Fibroblast of lung (primary cell): ENCODE measurements around the gene CPA5.
"Not testable (repeated sequence)": the region's sequence is repeated elsewhere in the genome, so short reads cannot be mapped to it uniquely, and the experiment has no call there.

Experiments used
- EZH2 ChIP-seq: IDR thresholded peaks from 2 replicates; pipeline ENCODE4 v1.5.1; 2012; ENCODE audit warnings: low read length, control low read depth, mild to moderate bottlenecking; ENCODE audit errors: missing control alignments
- TF ChIP-seq, protein P1 (sequence below), 2 donors: IDR thresholded peaks in 1 of 2; conservative IDR thresholded peaks in 1 of 2; 1 replicate in 1 of 2; 2 replicates in 1 of 2; pipeline ENCODE4 v1.5.1; 2011 to 2012; ENCODE audit warnings: low read length in 2 of 2, control low read depth in 1 of 2, inconsistent platforms in 1 of 2, low read depth in 1 of 2, mild to moderate bottlenecking in 1 of 2

DNA sequence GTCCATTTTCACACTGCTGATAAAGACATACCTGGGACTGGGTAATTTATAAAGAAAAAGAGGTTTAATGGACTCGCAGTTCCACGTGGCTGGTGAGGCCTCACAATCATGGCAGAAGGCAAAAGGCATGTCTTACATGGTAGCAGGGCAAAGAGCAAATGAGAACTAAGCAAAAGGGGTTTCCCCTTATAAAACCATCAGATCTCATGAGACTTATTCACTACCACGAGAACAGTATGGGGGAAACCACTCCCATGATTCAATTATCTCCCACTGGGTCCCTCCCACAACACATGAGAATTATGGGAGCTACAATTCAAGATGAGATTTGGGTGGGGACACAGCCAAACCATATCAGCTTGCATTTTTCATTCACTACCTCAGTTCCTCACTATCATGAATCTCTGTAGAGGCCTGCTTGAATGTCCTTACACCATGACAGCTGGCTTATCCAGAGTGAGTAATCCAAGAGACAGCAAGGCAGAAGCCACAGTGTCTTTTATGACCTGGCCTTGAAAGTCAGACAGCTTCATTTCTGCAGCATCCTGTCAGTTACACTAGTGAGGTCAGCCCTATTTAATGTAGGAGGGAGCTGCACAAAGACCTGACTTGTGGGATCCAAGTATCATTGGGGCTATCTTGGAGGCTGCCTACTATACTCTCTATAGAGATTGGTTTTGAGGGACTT, 22.9 kb upstream of the CPA5 start:
- TF ChIP-seq, protein P1, sequence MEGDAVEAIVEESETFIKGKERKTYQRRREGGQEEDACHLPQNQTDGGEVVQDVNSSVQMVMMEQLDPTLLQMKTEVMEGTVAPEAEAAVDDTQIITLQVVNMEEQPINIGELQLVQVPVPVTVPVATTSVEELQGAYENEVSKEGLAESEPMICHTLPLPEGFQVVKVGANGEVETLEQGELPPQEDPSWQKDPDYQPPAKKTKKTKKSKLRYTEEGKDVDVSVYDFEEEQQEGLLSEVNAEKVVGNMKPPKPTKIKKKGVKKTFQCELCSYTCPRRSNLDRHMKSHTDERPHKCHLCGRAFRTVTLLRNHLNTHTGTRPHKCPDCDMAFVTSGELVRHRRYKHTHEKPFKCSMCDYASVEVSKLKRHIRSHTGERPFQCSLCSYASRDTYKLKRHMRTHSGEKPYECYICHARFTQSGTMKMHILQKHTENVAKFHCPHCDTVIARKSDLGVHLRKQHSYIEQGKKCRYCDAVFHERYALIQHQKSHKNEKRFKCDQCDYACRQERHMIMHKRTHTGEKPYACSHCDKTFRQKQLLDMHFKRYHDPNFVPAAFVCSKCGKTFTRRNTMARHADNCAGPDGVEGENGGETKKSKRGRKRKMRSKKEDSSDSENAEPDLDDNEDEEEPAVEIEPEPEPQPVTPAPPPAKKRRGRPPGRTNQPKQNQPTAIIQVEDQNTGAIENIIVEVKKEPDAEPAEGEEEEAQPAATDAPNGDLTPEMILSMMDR (conservative IDR thresholded peaks at IDR 0.05 in 1 of 2, IDR thresholded peaks at IDR 0.05 in 1 of 2; ENCODE audit: low read depth in 1 of 2, low read length in 2 of 2), result not testable (repeated sequence)
- TF ChIP-seq EZH2, result not testable (repeated sequence)
